ENCODE measurements around the gene CRELD1.

CRELD1 gene

GRCh38 chr3:9903904-9904303 is 29.7 kb upstream of the CRELD1 start:
- DNase-seq (ENCODE audit: low spot score) = no peak

GRCh38 chr3:9906480-9906879 is 27.2 kb upstream of the CRELD1 start:
- no peak for DNase-seq (ENCODE audit: low spot score)

- no peak for DNase-seq (ENCODE audit: low spot score)
These were observed 25.3 kb upstream of the CRELD1 start for GRCh38 chr3:9908286-9908685.

GRCh38 chr3:9909221-9910013 is 24.2 kb upstream of the CRELD1 start:
- DNase-seq (ENCODE audit: low spot score) = no peak

GRCh38 chr3:9911863-9912262 is 21.8 kb upstream of the CRELD1 start:
- no peak for DNase-seq (ENCODE audit: low spot score)

- DNase-seq (ENCODE audit: low spot score) = no peak
These were observed 21.2 kb upstream of the CRELD1 start for GRCh38 chr3:9912294-9912935.

- DNase-seq (ENCODE audit: low spot score) = no peak
These were observed 20.0 kb upstream of the CRELD1 start for GRCh38 chr3:9913601-9914000.

GRCh38 chr3:9914011-9914410 is 19.6 kb upstream of the CRELD1 start:
- DNase-seq (ENCODE audit: low spot score) = no peak

GRCh38 chr3:9914559-9915253 is 18.9 kb upstream of the CRELD1 start:
- DNase-seq (ENCODE audit: low spot score) = peak; percentile 81

- peak; percentile 60 for DNase-seq (ENCODE audit: low spot score)
These were observed 18.1 kb upstream of the CRELD1 start for GRCh38 chr3:9915254-9916141.

GRCh38 chr3:9916346-9916733 is 17.3 kb upstream of the CRELD1 start:
- no peak for DNase-seq (ENCODE audit: low spot score)

- DNase-seq (ENCODE audit: low spot score) = peak; percentile 99
These were observed 16.6 kb upstream of the CRELD1 start, which contains the start of gene IL17RC for GRCh38 chr3:9916734-9917680. IL17RC (plus strand) TSS chr3:9917098; CDS start chr3:9917316, 218 bp downstream.

- no peak for DNase-seq (ENCODE audit: low spot score)
These were observed 15.8 kb upstream of the CRELD1 start for GRCh38 chr3:9917820-9918219.

- DNase-seq (ENCODE audit: low spot score) = no peak
These were observed 15.2 kb upstream of the CRELD1 start for GRCh38 chr3:9918261-9919038.

GRCh38 chr3:9928158-9928557 is 5.5 kb upstream of the CRELD1 start:
- no peak for DNase-seq (ENCODE audit: low spot score)

GRCh38 chr3:9930804-9931418 is 2.7 kb upstream of the CRELD1 start:
- DNase-seq (ENCODE audit: low spot score) = peak; percentile 91

GRCh38 chr3:9932535-9932842 is 1.1 kb upstream of the CRELD1 start:
- DNase-seq (ENCODE audit: low spot score) = no peak

GRCh38 chr3:9932843-9933560 is 632 bp upstream of the CRELD1 start:
- peak; percentile 94 for DNase-seq (ENCODE audit: low spot score)

- DNase-seq (ENCODE audit: low spot score) = no peak
These were observed 594 bp downstream of the CRELD1 start for GRCh38 chr3:9934235-9934621.
